Right lung (tissue), 5 donors: ENCODE data around the gene FUCA2. TPM values are rescaled to one million over a fixed set of nuclear protein-coding genes. Genes with fewer than 3 reads are reported as not detected.
"Not testable (repeated sequence)": the region's sequence is repeated elsewhere in the genome, so short reads cannot be mapped to it uniquely, and the experiment has no call there.

Source experiments
- DNase-seq, 2 donors: peaks; one replicate each; pipeline ENCODE4 v3.0.0-alpha.2; 2013
- polyA plus RNA-seq, 5 donors: library from polyadenylated mRNA; unstranded; fragments of 120-200 nt; gene quantifications; one replicate each; pipeline versions ENCODE4 v1.2.1 to v1.2.3, GENCODE V29; 2013; ENCODE audit warnings: inconsistent platforms in 1 of 5, low replicate concordance in 1 of 5; ENCODE audit not compliant: insufficient read length in 5 of 5, insufficient read depth in 1 of 5

Gene FUCA2
- polyA plus RNA-seq, 5 donors: 38.6 to 55.4 (median 54.1) TPM

DNA sequence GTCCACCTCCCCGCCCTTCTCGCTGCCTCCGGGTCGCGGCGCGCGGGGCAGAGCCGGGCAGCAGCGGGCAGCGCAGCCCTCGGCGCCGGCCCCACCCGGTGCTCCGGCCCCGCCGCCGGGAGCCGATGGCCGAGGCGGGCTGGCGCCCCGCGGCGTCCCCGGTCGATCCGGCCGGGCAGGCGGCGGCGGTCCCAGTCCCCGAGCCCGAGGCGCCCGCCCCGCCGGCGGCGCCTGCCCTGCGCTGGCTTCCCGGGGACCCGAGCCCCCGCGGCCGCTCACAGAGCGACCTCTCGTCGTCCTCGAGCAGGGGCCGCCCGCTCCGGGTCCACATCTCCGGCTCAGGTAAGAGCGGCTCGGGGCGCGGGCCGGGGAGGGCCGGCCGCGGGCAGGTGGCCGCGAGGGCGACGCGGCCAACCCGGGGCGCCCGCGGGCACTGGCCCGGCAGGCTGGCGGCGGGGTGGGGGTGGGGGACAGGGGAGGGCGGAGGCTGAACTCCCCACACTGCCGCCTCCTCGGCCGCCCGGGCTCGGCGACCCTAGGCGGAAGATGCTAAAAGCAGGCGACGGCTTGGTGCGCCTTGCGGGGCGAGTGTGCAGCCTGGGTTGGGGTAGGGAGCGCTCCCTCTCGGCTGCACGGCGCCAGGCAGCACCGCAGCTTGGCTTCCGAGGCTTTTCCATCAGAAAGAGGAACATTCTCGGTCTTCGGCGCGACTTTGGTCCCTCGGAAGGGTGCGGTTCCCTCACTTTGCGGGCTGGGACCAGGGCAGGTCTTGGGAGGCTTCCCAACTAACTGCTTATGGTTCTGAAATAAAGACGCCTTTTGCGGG, 25.6 kb upstream of the FUCA2 start:
- DNase-seq: peak in 1 of 2 donors; percentile 46

DNA sequence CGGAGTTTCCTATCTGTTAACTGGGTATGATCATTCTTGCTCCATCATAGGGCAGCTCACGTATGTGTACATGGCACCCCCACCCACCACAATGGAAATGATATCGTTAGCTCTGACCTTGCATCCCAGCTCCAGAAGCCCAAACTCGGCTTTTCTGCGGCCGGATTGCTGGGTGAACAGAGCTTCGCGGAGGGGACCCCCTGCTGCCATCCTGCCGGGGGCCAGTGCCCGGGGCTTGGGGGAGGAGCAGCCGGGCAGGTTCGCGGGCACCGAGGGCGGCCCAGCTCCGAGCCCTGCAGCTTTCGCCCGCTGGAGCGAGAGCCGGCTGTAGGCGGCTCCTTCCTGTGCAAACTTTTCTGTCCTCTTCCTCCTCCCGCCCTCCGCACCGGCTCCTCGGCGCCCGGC, 24.9 kb upstream of the FUCA2 start:
- DNase-seq: no peak

DNA sequence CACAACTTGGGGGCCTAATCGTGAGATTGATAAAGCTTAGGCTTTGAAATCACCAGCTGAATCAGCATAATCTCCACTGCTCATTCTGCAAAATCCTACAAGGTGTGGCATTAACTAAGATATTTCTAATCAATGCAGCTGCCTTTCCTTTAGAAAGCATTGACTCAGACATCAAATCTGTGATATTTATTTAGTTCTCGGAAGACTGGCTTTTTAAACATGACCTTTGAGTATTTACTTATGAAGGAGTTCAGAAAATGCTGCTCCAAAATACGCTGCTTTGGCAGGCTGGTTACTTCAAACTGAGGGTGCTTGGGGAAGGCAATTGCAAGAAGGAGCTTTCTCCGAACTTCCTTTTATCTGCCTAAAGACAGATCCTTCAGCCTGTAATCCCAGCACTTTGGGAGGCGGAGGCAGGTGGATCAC, 23.7 kb upstream of the FUCA2 start:
- no peak for DNase-seq

DNA sequence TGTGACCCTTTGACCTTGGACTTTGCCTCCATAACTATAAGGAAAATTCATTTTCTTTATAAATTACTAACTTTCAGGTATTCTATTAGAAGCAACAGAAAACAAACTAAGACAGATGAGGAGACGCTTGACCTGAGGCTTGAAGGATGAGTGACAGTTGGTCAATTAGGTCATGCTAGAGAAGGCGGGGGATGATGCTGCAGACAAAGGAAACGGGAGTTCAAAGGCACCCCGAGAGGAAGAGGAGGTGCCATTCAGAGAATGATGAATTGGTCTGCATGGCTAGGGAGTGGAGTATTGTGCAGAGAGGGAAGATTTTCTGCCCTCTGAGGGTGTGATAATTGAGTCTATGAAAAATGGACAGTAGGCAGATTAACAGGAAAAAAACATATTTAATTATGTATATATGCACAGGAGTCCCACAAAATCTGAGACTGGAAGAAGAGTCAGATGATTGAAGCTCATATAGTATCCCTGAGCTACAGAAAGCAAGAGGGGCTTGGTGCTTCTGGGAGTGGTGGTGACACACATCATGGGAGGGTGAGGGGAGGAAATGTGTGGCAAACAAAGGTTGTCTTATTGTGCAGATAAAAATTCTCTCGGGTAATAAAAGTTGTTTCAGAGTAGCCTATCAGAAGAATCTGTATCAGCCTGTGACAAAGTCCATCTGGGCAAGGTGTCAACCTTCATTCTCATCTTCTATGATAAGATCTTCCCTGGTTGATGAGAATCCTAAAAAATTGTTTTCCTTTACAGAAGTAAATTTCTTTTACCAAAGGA, 20.4 kb upstream of the FUCA2 start:
- no peak for DNase-seq

DNA sequence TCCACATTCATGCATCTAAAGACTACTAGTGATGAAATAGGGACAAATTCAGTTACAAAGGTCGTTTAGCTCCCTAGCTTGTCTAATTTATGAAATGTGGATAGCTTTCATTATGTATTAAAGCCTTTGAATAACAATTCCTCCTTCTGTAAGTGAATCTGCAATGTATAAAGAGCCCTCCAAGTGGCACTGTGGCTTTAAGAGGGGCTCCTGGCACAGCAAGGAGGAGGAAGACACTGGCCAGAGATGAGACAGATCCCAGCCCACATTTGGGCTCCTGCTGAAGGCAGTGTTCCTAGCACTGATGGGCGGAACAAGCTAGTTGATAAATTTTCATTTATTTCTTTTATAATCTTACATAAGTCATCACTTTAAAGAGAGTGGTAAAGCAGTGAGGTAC, 17.6 kb upstream of the FUCA2 start:
- DNase-seq: no peak

DNA sequence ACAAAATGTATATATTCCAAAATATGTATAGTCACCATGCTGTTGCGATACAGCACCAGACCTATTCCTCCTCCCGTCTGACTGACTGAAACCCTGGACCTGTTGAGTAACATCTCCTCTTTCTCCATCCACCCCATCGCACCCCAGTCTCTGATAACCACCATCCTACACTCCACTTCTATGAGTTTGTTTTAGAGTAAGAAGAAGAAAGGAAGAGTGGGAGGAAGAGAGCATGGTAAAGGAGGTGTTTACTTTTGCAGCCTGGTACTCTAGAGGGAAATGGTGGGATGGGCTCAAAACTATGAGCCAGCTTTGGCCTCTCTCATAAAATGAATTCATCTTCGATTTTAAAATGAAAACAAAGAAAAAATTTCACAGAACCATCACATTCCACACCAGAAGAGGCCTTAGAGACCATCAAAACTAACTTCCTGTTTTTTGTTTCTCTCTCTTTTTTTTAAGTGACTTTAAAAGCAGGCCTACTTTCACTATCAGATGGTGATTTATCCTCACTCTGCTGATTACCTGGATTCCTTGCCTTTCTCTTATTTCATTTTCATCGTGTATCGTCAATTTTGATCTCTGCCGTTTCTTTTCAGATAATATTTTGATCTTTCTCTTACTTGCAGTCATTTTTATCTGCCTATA, 16.8 kb upstream of the FUCA2 start:
- DNase-seq: no peak

DNA sequence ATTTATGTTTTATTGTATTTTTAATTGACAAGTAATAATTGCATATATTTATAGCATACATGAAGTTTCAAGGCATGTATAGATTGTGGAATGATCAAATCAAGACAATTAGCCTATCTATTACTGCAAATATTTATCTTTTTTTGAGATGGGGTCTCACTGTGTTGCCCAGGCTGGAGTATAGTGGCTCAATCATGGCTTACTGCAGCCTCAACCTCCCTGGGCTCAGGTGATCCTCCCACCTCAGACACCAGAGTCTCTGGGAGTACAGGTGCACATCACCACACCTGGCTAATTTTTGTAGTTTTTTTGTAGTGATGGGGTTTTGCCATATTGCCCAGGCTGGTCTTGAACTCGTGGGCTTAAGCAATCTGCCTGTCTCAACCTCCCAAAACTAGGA, 16.2 kb upstream of the FUCA2 start:
- no peak for DNase-seq

DNA sequence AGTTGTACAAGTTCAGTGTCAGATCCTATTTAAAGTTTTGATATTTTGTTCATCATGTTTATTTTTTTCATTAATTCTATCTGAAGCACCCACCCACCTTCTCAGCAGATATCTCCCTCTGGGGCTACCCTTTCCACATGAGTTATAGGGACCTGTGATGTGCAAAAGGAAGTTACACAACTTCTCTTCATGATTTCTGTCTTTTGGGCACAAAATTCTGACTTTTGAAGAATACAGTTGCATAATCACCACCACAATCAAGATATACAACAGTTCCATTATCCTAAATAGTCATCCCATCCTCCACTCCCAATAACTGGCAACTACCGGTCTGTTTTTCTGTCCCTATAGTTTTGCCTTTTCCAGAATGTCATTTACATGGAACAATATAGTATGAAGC, 13.8 kb upstream of the FUCA2 start:
- no peak for DNase-seq

DNA sequence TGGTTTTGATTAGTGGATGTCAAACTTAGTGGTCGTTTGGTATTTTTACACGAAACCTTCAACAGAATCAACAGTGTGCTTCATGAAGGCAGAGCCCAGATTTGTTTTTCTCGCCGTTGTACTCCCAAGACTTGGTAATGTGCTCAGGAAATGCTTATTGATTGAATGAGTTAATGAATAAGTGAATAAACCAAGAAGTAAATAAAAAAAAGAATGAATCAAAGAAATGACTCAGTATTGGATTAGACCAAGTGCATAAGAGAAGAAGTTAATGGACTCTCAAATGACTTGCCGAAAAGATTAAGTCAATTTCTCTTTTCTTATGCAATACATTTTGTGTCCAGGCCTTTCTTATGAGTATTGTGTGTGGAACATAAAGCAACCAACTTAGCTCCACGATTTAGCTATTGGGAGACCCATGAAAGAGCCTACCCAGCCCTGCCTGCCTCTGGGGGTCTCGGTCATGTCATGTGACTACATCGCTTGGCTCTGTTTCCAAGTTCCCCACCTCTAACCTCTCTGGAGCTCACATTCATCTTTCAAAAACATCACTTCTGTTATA, 10.6 kb upstream of the FUCA2 start:
- DNase-seq: no peak

DNA sequence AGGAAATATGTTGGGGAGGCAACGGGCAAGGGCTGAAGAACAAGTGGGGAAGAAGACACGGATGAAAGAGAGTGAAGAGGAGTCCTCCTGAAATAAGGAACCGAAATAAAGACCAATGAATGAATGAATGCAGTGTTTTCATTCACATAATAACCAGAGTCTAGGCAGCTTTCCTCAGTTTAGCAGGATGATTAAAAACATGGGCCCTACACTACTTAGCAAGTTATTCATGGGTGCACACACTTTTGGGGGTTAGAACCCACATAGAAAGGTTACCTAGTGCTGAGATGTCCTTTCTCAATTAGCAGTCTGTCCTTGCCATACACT, 5.9 kb upstream of the FUCA2 start:
- DNase-seq: no peak

DNA sequence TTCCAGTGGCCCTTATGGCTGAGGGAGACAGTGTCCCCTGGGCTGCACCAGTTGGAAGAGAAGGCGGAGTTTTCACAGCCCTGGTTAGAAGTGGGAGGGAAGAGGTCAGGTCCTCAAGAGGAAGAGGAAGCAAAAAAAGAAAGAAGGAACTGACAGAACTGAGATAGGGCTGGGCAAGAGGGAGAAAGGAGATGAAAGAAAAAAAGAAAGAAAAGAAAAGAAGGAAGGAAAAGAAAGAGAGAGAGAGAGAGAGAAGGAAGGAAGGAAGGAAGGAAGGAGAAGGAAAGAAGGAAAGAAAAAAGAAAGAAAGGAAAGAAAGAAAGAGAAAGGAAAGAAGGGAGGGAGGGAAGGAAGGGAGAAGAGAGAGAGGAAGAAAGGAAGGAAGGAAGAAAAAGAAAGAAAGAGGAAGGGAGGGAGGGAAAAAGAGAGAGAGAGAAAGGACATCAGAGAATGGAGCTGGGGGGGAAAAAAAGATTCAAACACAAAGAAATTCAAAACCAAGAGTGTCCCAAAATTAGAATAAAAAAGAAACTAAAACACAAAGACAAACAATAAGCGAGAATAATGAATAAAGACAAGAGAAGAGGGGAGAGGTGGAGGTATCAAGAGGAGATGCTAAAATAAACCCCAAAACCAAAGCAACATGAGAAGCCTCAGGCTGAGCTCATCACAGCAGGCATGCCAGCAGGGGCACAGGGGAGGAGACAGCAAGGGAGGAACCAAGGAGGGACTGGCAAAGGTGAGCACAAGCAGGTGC, 5.3 kb upstream of the FUCA2 start:
- DNase-seq: no peak

DNA sequence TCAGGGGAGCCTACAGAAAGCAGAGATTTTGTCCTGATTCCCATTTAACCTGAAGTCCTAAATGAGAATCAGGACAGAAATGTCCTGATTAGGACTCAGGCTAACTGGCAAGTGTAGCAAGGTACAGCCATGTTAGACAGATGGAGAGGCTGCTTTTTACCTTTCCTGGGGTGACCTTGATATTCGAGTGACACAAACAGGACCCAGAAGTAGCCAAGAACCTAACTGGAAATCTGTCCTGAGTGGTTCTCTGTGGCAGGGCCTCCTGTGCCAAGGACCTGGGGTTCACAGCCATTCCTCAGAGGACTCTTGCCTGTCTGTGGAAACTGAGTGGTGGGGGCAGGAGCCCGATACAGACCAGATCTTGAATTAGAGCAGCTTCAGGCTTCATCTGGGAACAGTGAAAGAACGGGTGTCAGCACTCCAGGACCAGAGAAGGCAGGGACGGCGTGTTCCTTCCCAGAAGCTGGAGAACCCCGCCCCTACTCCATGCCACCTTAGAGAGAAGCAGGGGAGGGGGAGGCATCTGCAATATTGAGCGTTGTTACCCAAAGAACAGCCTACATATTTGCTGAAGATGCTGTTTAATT, 4.3 kb upstream of the FUCA2 start:
- DNase-seq: no peak

DNA sequence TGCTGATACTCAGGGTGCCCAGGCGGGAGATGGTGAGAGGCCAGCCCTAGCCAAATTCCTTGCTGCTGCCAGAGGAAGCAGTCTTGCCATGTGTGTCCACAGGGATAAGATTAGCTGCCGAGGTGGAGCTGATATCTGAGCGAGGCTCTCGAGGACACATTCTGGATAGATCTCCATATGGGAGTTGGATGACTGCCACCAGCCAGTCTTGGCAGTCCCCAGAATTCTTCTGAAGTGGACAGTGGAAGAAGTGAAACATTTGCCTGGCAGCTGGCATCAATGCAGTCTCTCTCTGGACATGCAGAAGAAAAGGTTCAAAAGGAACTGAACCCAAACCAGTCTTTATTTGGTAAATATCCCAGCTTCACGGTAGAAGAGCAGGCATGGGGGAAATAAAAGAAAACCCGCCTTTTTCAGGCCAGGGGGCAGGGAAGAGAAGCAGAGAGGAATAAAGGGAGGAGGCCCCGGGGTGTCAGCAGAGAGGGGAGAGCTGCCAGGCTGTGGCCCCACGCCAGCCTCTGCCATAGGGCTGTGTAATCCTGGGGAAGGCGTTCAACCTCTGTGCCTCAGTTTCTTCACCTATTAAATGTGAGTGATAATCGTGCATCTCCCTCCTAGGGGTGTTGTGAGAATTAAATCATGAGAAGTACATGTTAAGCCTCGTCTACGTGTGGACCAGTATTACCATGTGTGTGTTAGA, 3.7 kb upstream of the FUCA2 start:
- peak in 1 of 2 donors; percentile 65 for DNase-seq

DNA sequence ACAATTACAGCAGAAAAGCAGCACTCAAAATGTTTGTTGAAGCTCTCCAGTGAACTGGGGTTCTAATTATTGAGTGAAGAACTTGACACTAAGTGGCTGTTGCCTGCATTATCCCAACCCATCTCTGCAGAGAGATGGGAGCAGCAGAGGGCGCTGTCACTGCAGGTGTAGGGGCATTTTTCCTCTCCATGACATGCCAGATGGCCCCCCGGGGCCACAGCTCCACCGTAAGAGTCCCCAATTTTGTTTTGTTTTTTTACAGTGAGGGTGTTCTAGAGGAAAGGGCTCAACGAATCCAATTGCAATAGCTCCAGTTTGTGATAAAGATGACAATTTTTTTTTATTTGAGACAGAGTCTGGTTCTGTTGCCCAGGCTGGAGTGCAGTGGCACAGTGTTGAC, 1.9 kb upstream of the FUCA2 start:
- DNase-seq: no peak

DNA sequence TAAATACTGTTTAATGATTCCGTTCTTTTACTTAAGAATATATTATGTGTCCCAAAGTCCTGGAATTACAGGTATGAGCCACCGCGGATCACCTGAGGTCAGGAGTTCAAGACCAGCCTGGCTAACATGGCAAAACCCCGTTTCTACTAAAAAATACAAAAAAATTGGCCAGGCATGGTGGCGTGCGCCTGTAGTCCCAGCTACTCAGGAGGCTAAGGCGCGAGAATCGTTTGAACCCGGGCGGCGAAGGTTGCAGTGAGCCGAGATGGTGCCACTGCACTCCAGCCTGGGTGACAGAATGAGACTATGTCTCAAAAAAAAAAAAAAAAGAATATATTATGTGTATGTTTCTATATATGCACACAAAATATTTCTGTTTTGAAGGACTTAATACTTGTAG, 1.2 kb downstream of the FUCA2 start:
- not testable (repeated sequence) for DNase-seq

DNA sequence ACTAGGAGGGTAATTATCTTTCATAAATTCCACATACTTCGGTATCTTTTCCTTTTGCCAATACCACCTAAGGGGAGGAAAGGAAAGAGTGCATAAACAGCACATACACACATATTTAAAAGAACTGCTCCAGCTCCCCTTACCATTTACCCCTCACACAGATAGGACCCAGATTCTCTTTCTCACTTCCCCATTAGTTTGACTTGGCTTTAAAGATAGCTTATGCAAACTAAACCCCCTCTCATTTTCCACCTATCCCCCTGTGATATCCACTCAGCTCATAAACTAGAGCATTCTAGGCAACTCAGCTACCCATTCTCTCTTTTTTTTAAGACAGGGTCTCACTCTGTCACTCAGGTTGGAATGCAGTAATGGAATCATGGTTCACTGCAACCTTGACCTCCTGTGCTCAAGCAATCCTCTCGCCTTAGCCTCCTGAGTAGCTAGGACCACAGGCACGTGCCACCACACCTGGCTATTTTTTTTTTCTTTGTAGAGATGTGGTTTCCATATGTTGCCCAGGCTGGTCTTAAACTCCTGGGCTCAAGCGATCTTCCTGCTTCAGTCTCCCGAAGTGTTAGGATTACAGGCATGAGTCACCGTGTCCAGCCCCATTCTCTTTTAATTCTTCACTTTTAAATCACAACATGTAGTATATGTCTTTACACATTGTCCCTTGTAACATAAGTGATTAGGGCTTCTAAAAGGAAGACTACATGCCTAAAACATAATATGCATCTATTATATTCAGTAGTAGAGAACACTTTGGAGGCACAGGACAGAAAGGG, 4.0 kb downstream of the FUCA2 start:
- no peak for DNase-seq

DNA sequence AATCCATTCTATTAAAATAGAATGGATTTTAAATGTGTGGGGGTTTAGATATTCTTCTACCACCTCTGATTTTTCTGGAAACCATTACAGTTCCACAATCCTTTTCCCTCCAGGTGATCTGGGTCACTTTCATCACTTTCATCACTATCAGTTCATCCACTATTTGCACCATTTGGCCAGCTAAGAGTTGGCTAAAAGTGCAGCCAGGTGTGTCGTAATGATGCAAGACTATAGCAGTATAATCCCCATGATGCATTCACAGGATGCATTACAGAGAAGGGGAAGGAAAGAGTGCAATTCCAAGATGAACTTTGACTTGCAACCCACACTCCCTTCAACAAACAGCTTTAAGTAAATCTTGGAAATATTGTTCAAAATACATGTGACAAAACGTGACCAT, 4.9 kb downstream of the FUCA2 start:
- no peak for DNase-seq

DNA sequence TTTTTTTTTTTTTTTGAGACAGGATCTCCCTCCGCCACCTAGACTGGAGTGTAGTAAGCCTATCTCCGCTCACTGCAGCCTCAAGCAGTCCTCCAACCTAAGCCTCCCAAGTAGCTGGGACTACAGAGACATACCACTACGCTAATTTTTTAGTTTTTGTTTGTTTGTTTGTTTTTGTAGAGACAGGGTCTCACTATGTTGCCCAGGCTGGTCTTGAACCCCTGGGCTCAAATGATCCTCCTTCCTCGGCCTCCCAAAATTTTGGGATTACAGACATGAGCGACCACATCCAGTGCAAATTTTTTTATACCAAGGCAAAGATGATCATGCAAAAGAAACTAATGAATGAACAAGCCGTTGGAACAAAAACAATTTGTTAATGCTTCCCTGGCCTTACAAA, 5.3 kb downstream of the FUCA2 start:
- no peak for DNase-seq

DNA sequence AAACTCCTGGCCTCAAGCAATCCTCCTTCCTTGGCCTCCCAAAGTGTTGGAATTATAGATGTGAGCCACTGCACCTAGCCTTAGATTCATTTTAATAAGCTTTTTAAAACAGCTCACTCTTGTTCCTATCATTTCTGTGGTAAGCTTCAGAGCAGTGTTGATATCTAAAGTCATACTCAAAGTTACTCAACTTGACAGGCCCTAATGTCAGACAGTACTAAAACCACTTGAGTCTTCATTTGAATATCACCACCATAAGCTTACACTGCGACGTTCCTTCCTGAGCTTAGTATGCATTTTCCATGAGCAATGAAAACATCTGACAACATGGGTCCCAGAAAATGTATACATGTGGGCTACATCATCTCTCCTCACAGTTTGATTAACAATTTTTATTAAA, 6.0 kb downstream of the FUCA2 start:
- DNase-seq: no peak

DNA sequence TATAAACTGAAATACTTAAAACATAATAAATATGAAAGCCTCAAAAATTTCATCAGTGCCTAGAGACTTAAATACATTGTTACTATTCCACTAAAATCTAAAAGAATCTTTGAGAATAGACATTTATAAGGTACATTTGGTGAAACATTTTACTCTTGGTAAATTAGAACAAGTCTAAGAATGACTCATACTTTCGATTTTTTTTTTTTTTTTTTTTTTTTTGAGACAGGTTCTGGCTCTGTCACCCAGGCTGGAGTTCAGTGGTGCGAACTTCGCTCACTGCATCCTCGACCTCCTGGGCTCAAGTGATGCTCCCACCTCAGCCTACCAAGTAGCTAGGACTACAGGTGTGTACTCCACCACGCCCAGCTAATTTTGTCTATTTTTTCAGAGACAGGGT, 6.4 kb downstream of the FUCA2 start:
- no peak for DNase-seq
